Measurements from ENCODE around the gene CDC42EP5.

- TF ChIP-seq, protein P1, sequence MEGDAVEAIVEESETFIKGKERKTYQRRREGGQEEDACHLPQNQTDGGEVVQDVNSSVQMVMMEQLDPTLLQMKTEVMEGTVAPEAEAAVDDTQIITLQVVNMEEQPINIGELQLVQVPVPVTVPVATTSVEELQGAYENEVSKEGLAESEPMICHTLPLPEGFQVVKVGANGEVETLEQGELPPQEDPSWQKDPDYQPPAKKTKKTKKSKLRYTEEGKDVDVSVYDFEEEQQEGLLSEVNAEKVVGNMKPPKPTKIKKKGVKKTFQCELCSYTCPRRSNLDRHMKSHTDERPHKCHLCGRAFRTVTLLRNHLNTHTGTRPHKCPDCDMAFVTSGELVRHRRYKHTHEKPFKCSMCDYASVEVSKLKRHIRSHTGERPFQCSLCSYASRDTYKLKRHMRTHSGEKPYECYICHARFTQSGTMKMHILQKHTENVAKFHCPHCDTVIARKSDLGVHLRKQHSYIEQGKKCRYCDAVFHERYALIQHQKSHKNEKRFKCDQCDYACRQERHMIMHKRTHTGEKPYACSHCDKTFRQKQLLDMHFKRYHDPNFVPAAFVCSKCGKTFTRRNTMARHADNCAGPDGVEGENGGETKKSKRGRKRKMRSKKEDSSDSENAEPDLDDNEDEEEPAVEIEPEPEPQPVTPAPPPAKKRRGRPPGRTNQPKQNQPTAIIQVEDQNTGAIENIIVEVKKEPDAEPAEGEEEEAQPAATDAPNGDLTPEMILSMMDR (IDR thresholded peaks at IDR 0.05) = no peak
- peak; percentile 92 to 99 for TF ChIP-seq POLR2AphosphoS5 (IDR thresholded peaks at IDR 0.05; ENCODE audit: insufficient read depth in 1 of 2, low read depth in 1 of 2)
Observed at GRCh38 chr19:54448774-54449700, 24.1 kb downstream of the CDC42EP5 start, which contains the start of gene LENG8.

Measured in vagina (tissue), 2 donors.